HG02973 (cell line): ENCODE results near the gene TLE3.

Experiments used
- ATAC-seq: cut with Tn5 transposase; IDR thresholded peaks from one replicate; pipeline ENCODE4 v1.9.1; 2021; ENCODE audit warnings: moderate library complexity; ENCODE audit not compliant: unreplicated experiment

TLE3 gene

GRCh38 chr15:70064441-70064840, 33.3 kb downstream of the TLE3 start:
- no peak for ATAC-seq

- no peak for ATAC-seq
Measured at GRCh38 chr15:70063980-70064379, 33.7 kb downstream of the TLE3 start.

DNA sequence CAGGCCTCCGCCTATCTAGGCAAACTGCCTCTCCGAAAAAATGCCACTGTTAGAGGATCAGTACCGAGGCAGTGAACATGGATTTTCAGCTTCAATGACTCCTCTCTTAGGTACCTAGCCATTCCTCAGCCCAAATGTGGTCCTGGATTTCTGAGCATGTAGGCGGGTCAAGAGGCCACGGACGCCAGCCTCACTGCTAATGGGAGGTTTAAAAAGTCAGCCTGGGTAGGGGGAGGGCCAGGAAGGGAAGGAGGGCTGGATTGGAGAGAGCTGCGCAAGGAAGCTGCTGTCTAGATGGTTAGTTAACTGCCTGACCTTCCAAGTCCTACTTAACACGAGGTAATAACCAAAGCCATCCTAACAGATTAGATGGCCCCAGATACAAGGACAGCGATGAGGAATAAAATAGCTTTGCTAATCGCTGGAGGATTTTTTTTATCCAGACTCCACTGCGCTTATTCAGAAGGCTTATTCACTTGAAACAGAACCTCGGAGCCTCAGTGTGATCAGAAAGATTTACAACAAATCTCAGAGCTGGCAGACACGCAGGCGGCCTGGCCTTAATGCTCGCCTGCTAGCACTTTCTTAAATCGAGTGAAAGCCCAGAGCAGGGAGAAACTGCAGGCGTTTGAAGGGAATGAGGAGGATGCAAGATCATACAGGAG, 34.3 kb downstream of the TLE3 start:
- ATAC-seq, result no peak

GRCh38 chr15:70062321-70062956, 35.3 kb downstream of the TLE3 start:
- no peak for ATAC-seq

GRCh38 chr15:70061696-70062270, 35.9 kb downstream of the TLE3 start:
- no peak for ATAC-seq

DNA sequence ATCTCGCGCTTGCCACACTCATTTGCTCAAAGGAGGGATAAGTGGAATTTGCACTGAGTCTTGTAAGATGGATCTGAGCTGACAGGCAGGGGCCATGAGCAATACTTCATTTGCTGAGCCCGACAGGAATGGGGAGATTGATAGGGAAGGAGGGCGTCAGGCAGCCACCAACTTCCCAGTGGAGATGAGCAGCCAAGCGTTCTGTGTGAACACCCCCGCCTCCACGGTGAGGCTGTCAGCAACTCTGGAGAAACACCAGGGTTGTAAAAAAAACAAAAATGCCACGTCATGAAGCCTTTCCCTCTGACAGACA, 36.8 kb downstream of the TLE3 start:
- ATAC-seq, result no peak

GRCh38 chr15:70060214-70060992, 37.3 kb downstream of the TLE3 start:
- ATAC-seq, result no peak

DNA sequence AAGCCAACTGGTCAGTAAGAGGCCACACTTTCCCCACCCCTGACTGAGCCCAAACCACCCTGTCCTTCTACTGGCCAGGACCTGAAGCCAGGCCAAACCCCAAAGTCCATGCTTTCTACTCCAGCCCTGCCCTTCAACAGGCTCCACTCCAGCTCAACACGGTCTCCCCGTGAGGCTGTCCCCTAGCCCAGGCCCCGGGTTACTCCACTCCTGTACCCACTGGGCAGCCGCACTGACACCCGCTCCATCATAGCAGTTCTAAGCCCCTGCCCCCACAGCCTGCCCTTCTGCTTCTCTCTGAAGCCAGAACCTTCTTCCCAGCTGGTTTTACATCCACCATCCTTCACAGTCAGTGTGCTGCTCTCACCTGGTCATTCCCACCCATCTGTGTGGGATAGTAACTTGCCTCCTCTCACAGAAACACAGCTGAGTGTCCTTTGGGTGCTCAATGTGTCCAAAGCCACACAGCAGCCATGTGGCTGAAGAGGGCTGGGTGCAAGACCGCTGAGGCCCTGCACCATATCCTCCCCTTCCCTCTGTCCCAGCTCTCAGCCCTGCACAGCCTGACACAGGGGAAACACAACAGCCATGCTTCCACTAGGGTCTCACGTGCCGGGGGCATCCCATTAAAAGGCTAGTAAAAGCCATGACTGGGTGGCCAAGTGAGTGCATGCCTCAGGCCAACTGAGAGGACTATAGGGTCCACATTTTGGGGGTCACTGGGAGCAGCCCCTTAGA, 38.1 kb downstream of the TLE3 start:
- ATAC-seq, result no peak

- no peak for ATAC-seq
Measured at GRCh38 chr15:70058642-70059360, 38.9 kb downstream of the TLE3 start.

DNA sequence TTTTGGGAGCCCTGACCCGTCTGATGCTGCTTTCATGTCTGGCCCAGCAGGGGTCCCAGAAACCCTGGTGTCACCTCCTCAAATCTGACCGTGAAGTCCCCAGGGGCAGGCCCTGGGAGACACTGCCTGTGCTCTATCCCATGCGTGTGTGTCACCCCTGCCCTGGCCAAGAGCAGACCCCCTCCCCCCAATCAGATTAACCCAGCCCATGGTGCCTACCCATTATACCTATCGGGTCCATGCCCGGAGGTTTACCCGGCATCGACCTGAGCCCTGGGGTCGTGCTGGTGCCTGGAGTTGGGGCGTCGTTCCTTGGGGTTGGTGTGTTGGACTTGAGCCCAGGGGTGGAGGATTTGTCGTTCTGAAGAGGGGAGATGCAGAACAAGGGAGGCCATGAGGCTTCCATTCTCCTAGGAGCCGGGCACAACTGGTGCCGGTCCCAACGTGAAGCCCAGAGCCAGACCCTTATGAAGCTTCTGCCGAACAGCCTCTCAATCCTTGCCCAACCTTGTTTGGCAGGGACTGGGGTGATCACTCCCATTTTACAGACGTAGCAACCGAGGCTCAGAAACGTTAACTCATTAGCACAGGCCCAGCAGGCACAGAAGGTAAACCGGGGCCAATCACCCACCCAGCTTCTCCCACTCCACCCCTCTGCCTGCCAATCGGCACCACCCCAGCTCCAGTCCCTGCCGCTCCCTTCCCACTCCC, 39.6 kb downstream of the TLE3 start:
- ATAC-seq, result no peak

GRCh38 chr15:70056091-70056680, 41.5 kb downstream of the TLE3 start:
- no peak for ATAC-seq

DNA sequence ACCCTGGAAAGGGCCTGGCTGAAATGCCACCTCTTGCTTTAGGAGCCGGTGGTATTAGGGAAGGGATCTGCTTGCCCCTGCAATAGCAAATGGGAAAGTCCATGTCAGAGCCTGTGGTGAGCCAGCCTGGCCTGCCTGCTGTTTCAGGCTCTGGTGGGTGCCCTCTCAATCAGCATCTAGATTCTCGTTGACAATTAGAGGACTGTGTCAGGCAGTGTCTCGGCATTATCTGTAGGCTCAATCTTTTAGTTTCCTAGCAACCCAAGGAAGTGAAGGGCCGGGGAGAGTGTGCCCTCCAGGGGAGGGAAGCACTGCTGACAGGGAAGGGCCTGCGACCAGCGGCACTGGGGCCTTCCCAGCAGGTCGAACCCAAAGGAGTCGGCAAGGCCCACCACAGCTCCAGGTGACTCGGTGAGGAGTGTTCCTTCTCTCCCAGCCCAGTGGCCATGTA, 42.1 kb downstream of the TLE3 start:
- ATAC-seq, result no peak

GRCh38 chr15:70054884-70055387, 42.8 kb downstream of the TLE3 start:
- no peak for ATAC-seq

DNA sequence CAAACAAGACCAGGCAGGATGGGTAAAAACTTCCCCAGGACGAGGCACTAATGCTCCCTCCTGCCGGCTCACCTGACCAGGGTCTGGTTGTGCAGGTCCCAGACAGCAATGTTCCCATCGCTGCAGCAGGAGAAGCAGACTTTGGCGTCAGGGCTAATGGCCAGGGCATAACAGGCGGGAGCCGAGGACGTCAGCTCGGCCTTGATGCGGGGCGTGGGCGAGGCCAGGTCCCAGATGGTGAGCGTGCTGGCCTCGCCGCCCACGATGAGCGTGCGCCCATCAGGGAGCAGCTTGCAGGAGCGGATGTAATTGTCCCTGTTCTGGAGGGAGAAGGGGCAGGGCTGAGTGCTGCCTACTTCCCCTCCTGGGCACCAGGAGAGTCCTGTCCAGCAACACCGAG, 43.4 kb downstream of the TLE3 start:
- ATAC-seq, result no peak

GRCh38 chr15:70053716-70054229, 43.9 kb downstream of the TLE3 start:
- no peak for ATAC-seq

DNA sequence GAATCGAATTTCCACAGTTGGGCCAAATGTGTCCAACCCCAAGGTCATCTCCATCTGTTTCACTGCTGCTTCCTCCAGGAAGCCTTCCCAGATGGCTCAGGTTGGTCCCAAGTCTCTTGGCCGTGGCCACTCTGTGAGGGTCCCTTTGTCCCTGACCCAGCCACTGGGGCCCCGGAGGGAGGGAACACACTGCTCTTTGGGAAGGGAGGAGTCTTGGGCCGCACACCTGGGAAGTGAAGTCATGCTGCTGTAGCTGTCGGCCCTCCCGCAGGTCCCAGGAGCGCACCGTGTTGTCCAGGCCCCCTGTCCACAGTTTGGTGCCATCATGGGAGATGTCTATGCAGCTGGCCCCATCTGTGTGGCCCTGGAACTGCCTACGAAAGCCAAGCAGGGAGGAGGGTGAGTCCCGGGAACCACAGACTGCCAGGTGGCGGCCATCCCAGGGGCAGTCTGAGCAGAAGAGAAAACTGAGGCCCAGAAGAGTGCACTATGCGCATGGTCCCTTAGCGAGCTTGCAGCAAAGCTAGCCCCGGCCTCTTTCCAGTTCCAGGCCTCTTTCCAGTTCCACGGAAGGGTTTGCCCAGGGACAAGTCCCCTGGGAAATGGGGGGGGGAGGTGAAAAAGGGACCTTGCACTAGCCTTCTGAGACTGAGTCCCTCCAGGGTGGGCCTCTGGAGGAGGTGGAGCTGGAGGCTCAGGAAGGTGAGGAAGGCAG, 44.6 kb downstream of the TLE3 start:
- no peak for ATAC-seq

- no peak for ATAC-seq
Measured at GRCh38 chr15:70051948-70052633, 45.6 kb downstream of the TLE3 start.

GRCh38 chr15:70050970-70051369, 46.7 kb downstream of the TLE3 start:
- no peak for ATAC-seq
